AML-193 (cell line): Measurements from ENCODE around the gene PNMA1.

Experiments
- DNase-seq, 2 experiments: peaks; one replicate each; lab custom pipeline; 2025; lab: John Stamatoyannopoulos, UW

The PNMA1 gene, protein sequence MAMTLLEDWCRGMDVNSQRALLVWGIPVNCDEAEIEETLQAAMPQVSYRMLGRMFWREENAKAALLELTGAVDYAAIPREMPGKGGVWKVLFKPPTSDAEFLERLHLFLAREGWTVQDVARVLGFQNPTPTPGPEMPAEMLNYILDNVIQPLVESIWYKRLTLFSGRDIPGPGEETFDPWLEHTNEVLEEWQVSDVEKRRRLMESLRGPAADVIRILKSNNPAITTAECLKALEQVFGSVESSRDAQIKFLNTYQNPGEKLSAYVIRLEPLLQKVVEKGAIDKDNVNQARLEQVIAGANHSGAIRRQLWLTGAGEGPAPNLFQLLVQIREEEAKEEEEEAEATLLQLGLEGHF

DNA sequence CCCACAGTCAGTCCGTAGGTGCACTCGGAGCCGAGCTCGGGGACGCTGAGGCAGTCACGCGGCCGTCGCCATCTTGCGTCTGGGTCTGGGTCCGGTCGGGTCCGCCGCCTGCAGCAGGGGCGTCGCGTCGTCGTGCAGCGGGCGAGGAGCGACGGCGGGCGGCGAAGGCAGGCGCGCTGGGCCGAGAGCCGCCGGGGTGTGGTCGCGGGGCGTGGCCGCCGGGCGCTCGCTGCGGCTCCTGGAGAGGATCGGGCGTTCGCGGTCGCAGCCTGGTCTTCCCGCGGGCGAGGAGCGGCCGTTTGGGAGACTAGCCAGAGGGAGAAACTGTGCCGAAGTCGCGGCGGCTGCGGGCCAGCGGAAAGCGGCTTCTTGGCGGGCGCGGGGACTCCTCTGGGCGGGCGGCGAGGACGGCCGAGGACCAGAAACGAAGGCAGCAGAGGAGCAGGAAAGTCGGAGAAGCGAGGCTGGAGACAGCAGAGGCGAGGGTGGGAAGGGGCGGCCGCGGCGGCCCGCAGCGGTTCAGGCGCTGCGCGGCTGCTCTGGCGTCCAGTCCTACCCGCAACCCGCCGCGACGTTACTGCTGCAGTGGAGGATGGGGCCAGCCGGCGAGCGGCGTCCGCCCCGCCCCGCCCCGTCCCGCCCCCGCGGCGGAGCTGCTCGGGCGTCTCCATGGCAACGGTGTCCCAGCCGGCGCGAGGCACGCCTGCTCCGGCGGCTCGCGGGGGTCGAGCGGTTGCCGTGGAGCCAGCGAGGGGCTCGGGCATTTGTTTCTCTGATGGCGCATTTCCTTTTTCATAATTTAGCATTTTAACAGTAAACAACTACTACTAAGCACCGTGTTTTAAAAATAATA lies at the start of gene PNMA1:
Gene PNMA1, minus strand, starts transcription at position 582 of the 853 bp plus-strand sequence. CDS start 745 bp downstream, outside the sequence.
- peak; percentile 71 to 72 for DNase-seq

DNA sequence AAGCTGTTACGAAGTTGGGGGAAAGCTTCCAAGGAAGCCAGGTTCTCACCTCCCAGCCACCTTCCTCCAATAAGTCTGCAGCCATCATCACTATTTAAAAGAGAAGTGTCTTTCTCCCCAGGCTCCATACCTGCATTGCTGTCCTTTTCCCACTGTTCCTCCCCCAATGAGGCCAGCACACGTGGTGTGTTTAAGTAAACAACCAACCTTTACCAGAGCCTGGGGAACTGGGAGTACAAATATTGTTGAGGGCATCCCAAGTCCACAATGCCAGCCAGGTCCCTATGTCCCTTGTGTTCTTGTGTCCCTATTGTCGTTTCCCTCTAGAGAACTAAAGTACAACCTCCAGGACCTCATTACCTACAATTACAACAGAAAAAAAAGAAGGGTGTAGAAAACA lies 49.2 kb upstream of the PNMA1 start:
- no peak for DNase-seq

DNA sequence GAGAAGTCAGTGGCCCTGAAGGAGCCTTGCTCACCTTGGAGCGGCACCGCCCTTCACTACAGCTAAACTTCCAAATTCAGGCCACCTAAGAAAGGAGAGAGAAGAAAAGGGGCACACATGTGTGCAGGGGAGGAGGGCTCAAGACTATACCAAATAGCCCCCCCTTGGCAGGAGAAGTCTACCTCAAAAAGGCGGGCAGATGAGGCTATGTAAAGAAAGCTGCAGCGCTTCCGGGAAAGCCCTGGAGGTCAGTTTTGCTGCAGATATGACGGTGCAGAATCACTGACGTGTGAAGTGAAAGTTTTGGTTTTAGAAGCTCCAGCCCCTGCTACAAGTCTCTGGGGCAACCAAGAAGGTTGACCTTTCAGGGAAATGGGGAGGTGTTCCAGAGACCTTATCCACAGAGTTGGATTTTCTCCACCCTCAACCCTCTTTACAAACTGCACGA lies 48.2 kb upstream of the PNMA1 start:
- peak; percentile 11 to 30 for DNase-seq

DNA sequence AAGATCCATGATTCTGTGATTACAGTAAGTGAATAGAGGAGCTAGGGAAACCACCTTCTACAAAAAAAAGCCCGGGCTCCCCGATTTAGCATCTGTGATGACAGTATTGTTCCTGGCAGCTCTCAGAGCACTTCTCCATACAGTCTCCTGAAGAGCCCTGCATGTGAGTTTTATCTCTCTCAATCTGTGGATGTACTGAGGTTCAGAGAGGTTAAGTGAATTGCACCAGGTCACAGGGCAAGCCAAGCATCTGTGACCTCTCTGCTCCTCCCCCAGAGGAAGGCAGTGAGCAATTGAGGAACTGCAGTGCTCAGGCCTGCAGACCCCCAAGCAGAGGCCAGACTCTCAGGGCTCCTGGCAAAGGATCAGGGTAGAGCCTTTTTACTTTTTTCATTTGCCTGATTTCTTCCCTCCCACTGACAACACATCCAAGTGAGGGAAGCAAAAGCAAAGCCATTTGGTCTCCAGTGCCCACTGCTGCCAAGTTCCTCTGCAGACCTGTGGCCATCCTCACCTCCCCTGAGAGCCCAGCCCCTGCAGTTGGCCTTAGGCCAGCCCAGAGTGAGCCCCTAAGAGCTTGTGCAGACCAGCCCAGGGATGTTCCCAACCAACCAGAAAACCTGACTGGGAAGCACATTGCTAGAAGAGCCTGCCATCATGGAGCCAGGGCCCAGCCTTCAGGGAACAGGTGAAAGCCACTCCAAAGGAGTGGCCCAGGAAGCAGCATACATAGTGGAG lies 47.6 kb upstream of the PNMA1 start:
- no peak for DNase-seq

DNA sequence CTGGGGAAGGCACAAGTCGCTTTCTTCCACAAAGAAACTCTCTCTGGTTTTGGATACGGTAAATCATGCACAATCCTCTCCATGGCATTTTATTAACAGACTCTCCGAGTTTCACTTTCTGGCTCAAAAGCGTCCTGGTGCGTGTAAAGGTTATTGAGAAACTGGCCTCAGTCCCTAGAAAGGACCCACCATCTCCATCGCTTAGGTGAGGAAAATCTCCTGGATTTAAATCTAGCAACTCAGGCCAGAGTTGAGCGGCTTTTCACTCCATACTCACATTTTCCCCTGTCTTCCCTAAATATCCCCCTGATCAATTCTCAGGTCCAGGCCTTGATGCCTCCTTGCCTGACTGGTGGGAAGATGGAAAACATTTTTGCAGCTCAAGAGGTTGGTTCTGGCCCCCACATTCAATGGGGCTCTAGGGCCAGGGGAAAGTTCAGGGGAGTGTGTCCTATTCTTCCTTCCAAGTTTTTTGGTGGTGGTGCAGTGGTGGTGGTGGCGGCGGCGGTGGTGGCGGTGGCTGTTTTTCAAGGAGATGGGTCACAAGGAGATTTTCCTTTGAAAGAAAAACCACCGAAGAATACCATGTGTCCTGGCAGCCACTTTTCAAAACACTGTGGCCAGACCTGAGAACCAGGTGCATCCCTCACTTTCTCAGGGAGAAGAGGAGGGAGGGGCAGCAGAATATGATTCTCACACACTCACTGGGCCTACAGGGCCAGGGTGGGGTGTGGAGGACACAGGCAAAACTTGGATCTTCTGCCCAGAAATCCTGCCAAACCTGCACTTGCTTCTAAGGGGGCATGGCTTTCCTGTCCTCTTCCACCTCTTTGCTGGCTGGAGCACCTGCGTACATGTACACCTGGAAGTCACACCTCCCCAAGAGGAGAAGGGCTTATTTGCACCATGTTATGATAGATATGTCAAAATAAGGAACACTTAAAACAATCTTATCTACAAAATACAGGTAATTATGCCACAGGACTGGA lies 46.7 kb upstream of the PNMA1 start:
- DNase-seq, result no peak

DNA sequence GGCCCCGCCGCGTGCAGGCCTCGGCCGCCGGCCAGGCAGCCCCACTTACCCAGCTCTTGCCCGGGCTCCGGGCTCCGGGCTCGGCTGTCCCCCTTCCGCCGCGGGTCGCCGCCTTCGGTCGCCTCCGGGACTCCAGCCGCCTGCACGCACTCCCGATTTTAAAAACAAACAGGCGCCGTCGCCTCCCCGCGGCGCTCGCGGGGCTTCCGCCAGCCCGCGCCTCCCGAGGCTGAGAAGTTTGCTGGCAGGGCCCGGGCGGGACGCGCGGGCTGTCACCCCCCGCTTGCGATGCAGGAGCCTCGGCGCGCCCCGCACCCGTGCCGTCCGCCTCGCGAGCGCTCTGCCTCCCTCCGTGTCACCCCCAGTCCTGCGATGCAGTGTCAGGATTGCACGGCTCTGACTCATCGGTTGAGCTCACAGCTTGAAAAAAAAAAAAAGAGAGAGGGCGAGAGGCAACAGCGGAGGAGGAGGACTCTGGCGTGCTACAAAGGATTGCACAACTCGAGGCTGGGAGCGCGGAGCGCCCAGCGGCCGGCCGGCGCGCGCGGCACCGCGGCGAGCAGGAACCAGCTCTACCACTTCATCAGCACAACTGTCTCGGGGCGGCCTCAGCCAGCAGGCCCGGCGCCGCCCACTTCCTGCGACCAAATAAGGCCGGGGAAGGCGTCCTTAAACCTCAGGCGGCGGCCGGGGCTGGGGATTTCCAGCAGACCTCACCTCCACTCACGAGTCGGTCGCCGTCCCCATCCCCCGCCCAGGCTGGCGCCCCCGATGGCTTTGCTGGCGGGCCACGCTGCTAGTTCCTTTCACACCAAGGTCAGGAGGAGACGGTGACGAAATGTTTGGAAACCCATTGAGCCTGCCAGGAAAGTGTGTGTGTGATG lies 45.8 kb upstream of the PNMA1 start:
- DNase-seq, result peak; percentile 94 to 98

DNA sequence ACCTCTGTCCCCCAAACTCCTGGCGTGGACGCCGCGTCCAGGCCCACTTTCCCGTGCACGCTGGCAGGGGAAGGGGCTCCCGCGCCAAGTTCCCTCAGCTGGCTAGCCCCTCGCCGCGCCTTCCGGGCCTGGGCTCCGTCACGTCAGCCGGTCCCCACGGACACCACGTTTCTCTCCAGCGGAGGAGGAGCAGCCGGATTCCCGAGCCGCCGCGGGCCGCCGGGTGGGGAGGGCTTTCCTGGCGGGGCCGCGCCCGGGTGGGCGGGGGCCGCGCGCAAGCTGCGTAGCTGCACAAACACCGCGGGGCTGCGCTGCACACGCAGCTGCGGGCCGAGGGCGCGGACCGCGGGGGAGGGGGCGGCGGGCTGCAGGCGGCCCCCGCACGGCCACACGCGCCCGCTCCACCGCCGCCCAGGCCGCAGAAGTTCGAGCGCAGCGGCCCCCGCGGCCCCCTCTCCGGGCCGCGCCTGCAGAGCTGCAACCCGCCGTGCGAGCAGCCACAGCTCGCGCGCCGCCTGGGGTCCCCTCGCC lies 45.1 kb upstream of the PNMA1 start:
- DNase-seq, result peak in 1 of 2 experiments; percentile 13

DNA sequence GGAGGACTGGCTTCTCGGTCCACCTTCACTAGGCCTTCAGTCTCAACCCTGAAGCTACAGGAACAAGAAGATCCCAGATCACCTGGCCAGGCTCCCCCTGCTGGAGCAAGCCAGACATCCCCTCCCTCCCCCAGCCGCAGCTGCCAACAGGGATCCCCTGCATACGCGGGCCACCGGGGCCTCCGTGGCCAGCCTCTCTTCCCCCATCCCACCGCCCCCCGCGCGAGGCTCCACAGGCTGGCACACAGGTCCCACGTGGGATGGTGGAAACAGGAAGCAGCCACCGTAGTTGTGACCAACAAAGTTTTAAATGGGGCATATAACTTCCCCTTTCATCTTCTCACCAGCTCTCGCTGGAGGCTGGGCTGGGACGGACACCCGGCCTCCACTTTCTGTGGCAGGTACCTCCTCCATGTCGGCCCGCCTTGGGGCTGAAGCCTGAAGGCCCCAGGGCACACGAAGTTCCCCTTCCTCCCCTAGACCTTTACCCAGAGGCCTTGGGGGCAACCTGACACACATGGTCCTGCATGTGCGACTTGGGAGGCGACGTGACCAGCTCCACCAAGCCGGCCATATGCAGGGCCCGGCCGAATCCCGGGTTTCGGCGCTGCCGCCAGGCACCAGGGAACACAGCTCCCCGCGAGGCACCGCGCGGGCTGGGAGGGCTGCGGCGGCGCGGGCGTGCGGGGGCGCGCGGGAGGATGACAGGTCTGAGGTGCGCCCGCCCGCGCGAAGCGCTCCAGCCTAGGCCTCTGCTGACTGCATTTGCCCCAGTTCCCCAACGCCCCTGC lies 44.4 kb upstream of the PNMA1 start:
- DNase-seq, result peak; percentile 83 to 86

DNA sequence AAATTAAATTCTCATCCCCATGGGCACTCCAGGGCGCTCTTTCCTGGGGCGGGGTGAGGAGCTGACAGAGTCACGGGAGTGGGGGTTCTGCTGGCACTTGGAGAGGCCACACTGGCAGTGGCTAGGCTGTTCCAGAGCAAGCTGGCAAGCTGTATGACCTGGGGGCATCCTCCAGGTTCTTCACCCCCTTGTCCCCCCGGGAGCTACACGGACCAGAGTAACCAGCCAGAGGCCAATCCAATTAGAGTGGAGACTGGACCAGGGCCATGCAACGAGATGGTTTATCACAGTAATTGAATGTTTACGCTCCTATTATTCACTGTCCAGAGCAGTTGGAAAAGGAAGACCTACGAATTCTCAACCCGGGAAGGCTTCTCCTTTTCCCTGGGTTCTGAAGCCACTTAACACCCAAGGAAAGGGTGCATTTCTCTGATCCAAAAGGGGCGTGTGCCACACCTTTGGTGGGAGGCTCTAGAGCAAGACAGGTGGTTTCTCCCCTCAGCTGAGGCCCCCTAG lies 43.8 kb upstream of the PNMA1 start:
- DNase-seq, result no peak

DNA sequence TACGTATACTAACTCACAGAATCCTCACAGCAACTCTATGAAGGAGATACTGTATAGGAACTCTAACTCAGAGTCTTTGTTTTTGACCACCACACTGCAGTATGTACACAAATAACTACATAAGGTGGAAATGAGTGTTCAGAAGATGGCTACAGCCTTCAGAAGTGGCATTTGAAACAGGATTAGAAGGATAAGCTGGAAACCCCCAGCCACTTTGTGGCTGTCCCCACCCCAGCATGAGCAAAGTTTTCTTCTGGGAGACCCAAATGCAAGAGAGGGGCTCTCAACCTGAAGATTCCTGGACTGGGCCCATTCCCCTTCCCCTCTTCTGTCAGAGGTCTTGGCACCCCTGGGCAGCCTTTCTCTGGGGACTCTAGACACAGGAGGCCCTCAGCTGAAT lies 43.2 kb upstream of the PNMA1 start:
- no peak for DNase-seq

DNA sequence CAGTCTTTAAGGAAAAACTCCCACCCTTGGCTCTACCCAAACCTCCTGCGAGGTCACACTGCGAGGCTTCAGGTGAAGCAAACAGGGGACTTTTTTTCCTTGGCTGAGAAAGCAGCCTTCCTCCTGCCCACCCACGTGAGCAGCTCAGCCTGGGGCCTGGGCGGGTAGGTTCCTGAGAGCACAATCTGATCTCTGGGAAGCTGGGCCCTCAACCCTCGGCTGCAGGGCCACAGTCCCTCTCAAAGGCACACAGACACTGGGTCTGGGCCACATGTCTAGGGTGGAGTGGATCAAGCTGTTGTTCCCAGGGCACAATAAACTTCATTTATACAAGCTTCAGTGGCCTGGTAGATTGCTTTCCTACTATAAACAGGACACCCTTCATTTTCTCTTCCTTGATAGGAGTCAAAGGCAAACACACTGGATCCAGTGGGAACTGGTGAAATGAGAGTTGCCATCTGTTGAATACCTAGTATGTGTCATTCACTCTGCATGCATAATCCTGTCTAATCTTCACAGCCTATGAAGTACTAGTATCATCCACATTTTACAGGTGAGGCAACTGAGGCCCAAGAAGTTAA lies 41.3 kb upstream of the PNMA1 start:
- no peak for DNase-seq

DNA sequence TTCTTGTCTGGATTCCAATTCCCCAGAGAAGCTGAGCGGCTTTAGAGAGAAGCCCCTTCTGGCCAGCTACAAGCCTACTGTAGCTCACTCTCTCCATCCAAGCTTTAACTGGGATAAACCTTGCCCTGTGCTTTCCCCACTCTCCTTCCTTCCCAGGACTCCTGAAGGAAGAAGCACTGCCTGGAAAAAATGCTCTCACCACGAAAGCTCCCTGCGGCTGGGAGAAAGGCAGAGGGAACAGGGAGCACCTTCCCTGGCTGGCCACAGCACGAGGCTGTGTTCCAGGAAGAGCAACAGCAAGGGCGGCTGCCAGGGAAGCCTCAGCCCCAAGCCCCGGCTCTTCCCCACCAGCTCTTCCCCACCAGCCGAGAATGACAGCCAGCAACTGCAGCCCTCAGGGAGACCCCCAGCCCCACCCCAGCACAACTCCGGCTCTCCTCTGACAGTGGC lies 40.8 kb upstream of the PNMA1 start:
- DNase-seq, result no peak

DNA sequence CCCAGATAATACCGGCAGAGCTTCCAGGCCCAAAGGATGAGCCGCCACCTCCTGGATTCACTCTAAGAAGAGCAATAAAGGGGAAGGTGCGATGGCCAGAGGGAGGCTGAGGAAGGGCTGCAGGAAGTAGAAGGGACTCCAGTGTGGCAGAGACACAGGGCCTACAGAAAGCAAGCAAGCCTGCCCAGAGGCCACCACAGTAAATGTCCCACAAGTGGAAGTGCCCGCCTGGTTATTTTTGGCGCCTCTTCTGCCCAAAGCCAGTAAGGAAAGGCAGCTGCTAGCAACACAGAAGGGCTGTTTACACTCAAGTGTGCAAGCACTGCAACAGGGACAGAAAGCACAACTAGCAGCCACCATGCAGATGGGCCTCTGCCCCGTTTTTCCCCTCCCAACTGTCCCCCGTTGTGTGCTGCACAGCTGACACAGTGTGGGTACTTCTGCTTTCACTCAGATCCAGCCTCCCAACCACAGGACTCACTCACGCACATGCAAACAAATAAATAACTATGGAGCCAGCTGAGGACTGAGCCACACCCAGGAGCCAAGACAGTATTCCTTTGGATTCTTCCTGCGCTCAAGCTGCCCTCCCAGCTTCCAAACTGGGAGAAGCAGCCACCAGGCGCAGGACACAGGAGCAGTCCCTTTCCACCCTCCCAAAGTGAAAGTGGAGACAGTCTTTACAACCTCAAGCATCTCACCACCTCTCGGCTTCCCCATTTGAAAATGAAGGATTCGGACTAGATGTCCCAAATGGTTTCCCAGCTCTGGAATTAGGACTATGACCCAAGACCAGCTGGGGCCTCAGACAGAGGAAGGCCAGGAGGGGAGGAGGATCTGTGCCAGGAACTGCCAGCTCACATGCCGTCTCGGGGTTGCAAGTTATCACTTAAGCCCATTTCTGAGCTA lies 40.0 kb upstream of the PNMA1 start:
- DNase-seq, result peak; percentile 73 to 80

DNA sequence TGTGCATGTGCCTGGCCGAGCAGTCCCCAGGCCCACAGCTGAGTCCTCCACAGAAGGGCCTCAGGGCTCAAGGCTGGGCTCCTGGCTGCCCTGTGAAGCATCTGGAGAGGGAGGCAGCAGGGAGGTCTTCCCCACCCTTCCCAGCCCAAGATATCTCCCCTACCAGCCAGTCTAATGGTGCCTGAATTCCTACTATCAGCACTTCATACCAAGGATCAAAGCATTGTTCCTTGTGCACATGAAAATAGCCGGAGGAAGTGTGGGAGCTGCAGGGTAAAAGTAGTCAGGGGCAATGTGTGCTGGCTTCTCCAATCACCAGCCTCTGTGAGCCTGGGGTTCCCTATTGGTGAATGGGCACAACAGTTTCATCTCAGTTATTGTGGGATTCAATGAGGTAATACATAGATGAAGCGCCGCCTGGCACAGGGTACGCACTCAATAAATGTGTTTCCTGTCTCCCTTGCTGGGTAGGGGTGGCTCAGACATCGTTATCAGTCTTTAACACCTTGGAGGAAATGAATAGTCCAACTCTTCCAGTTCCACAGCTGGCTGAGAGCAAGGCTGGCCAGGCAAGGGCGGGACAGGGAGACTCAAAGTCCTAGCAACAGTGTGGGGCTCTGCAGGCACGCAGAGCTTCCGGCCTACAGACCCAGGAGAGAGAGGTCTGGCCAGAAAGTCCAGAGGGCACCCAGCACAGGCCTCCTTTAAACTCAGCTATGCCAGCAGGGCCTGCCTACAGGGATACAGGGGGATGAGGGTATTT lies 39.1 kb upstream of the PNMA1 start:
- peak; percentile 60 to 71 for DNase-seq

DNA sequence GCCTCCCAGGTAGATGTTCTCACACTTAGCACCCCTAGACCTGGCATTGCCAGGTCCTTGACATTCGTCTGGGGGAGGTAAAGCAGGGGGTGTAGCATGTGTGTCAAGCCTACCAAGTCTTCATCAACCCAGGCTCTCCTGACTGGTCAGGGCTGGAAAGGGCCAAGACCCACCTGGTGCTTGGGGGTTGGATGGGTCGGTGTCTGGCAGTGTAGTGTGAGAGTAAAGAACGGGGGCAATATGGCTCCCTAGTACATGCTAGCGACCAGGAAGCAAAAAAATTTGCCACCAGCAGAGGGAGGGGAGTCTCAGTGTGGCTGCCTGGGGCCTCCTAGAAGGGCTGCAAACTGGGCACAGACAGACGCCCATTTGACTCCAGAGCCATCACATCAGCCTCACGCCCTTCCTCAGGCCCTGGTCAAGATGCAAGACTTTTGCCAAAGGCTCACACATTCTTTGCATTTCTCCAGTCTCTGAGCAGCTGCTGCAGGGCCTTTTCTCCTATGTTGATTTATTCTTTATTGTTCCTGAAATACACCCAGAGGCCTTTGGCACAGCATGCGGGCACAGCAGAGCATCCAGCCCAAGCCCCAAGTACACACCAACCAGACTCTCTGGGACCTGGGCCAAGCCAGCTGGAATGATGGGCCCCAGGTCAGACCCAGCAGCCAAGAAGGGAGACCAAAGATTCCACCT lies 38.3 kb upstream of the PNMA1 start:
- DNase-seq, result no peak

DNA sequence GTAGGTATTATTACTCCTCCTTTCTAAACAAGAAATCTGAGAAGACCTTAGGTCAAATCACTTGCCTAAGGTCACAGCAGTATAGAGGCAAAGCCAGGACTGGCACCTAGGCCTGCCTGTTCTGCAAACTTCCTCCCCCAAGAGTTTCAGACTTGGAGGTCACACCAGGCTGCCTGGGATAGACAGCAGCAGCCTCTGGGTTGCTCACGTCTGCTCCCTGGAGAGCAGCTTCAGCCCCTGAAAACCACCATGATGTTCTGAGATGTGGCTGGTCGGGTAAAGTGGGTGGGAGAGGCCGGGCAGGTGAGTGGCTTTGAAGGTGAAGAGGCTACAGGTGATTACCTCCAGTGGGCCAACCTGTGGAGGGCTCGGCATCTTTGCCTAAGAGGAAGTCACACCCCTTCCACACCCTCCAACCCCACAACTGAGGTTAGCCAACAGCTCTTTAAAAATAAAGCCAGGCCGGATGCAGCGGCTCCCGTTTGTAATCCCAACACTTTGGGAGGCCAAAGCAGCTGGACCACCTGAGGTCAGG lies 37.0 kb upstream of the PNMA1 start:
- DNase-seq, result no peak
